ENCODE results near the gene RPL12. TPM values are rescaled to one million over a fixed set of nuclear protein-coding genes. Genes with fewer than 3 reads are reported as not detected.
"Not testable (repeated sequence)": the region's sequence is repeated elsewhere in the genome, so short reads cannot be mapped to it uniquely, and the experiment has no call there.

Gene RPL12
- total RNA-seq, 1 donor from 2014 or later, result 1,020 TPM

GRCh38 chr9:127467621-127468020 lies 16.4 kb upstream of the RPL12 start:
- Histone ChIP-seq H3K4me3 (no peak overlapping the region), H3K27ac (no peak overlapping the region), H3K9me3 (no peaks in the 10 kb centered on the region), H3K36me3 (peaks cover 44% of the 10 kb centered on the region), H3K27me3 (no peaks in the 10 kb centered on the region), H3K4me1 (no peaks in the 10 kb centered on the region)
- no peak for TF ChIP-seq CTCF (IDR thresholded peaks at IDR 0.05)
- intact Hi-C loops (cut with DNase I), result no loop called here
- DNase-seq (no peak), ATAC-seq (no peak)

- peaks cover 55% of the 10 kb centered on the region for H3K36me3 ChIP-seq
- H3K9me3 ChIP-seq; H3K27ac ChIP-seq; H3K4me3 ChIP-seq; DNase-seq; H3K27me3 ChIP-seq; intact Hi-C loops (cut with DNase I); H3K4me1 ChIP-seq; ATAC-seq: not testable (repeated sequence)
Observed at GRCh38 chr9:127466407-127466917, 15.3 kb upstream of the RPL12 start.

- Histone ChIP-seq H3K4me1 (no peaks in the 10 kb centered on the region), H3K4me3 (no peak overlapping the region), H3K27ac (no peak overlapping the region), H3K9me3 (no peaks in the 10 kb centered on the region), H3K36me3 (peaks cover 76% of the 10 kb centered on the region), H3K27me3 (no peaks in the 10 kb centered on the region)
- TF ChIP-seq CTCF (IDR thresholded peaks at IDR 0.05), result no peak
- DNase-seq (no peak), ATAC-seq (no peak)
- intact Hi-C loops (cut with DNase I), result no loop called here
Observed at GRCh38 chr9:127463911-127464310, 12.7 kb upstream of the RPL12 start.

GRCh38 chr9:127463382-127463781 lies 12.2 kb upstream of the RPL12 start:
- Histone ChIP-seq H3K27ac (no peak overlapping the region), H3K4me1 (no peaks in the 10 kb centered on the region), H3K9me3 (no peaks in the 10 kb centered on the region), H3K27me3 (no peaks in the 10 kb centered on the region), H3K4me3 (no peak overlapping the region), H3K36me3 (peaks cover 78% of the 10 kb centered on the region)
- intact Hi-C loops (cut with DNase I), result no loop called here
- TF ChIP-seq CTCF (IDR thresholded peaks at IDR 0.05), result no peak
- DNase-seq, result no peak
- no peak for ATAC-seq

- ATAC-seq, result peak; percentile 69
- intact Hi-C loops (cut with DNase I), result no loop called here
- no peaks in the 10 kb centered on the region for H3K27me3 ChIP-seq
- peaks cover 61% of the 10 kb centered on the region for H3K36me3 ChIP-seq
- H3K4me1 ChIP-seq, result no peaks in the 10 kb centered on the region
- H3K9me3 ChIP-seq, result no peaks in the 10 kb centered on the region
- peak; percentile 84 for DNase-seq
- no peak overlapping the region for H3K27ac ChIP-seq
- no peak overlapping the region for H3K4me3 ChIP-seq
- no peak for TF ChIP-seq CTCF (IDR thresholded peaks at IDR 0.05)
Observed at GRCh38 chr9:127458921-127459320, 7.7 kb upstream of the RPL12 start.

GRCh38 chr9:127457191-127457878 lies 6.1 kb upstream of the RPL12 start:
- TF ChIP-seq CTCF (IDR thresholded peaks at IDR 0.05), result no peak
- H3K4me3 ChIP-seq, result no peak overlapping the region
- H3K36me3 ChIP-seq, result peaks cover 49% of the 10 kb centered on the region
- ATAC-seq, result no peak
- no peak overlapping the region for H3K27ac ChIP-seq
- DNase-seq, result no peak
- intact Hi-C loops (cut with DNase I), result no loop called here
- H3K4me1 ChIP-seq, result peaks cover 7% of the 10 kb centered on the region
- no peaks in the 10 kb centered on the region for H3K9me3 ChIP-seq
- H3K27me3 ChIP-seq, result no peaks in the 10 kb centered on the region

Measured in upper lobe of right lung (tissue), 1 donor.